ENCODE measurements around the gene USB1.

USB1 gene

DNA sequence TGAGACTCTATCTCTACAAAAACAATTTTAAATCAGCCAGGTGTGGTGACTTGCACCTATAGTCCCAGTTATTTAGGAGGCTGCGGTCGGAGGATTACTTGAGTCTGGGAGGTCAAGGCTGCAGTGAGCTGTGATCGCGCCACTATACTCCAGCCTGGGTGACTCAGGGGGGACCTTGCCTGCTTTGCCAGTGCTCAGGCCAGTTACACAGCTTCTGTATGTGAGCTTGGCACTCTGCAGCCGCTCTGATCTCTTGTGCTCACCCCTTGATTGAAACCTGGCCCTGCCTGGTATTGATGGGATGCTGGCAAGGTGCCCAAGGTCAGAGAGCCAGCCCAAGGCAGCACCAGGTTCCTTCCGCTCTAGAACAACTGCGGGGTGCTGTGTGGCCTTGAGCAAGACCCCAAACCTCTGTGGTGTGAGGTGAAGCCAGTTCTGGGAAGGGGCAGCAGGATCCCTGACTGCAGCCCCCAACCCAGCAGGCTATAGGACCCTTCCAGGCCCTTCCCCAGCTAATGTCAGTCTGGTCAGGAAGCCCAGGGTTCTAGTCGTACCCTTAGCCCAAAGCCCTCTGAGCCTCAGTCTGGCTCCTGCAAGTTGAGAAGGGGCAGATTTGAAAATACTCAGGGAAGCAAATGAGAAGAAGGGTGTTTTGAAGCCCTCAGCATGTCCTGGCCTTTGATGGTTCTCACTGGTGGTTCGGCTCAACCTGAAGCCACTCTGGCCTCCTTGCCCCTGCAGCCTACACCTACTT is 43.2 kb downstream of the USB1 start:
- no peak for DNase-seq (ENCODE audit: low read depth)
- TF ChIP-seq, protein P1, sequence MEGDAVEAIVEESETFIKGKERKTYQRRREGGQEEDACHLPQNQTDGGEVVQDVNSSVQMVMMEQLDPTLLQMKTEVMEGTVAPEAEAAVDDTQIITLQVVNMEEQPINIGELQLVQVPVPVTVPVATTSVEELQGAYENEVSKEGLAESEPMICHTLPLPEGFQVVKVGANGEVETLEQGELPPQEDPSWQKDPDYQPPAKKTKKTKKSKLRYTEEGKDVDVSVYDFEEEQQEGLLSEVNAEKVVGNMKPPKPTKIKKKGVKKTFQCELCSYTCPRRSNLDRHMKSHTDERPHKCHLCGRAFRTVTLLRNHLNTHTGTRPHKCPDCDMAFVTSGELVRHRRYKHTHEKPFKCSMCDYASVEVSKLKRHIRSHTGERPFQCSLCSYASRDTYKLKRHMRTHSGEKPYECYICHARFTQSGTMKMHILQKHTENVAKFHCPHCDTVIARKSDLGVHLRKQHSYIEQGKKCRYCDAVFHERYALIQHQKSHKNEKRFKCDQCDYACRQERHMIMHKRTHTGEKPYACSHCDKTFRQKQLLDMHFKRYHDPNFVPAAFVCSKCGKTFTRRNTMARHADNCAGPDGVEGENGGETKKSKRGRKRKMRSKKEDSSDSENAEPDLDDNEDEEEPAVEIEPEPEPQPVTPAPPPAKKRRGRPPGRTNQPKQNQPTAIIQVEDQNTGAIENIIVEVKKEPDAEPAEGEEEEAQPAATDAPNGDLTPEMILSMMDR (conservative IDR thresholded peaks at IDR 0.05; ENCODE audit: low read depth, low read length) = no peak
- no peak overlapping the region for H3K4me3 ChIP-seq (ENCODE audit: low read depth, low read length)

DNA sequence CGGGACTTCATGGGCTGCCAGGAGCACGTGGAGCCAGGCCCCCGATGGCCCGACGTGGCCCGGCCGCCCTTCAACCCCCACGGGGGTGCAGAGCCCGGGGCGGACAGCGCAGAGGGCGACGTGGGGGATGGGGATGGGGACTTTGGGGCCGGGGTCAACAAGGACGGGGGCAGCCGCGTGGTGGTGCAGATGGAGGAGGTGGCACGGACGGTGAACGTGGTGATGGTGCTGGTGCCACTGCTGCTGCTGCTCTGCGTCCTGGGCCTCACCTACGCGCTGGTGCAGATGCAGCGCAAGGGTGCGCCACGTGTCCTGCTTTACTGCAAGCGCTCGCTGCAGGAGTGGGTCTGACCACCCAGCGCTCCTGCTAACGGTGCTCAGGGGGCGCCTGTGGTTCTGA is 43.9 kb downstream of the USB1 start:
- no peak overlapping the region for H3K4me3 ChIP-seq (ENCODE audit: low read depth, low read length)
- TF ChIP-seq, protein P1 (conservative IDR thresholded peaks at IDR 0.05; ENCODE audit: low read depth, low read length) = no peak
- no peak for DNase-seq (ENCODE audit: low read depth)

DNA sequence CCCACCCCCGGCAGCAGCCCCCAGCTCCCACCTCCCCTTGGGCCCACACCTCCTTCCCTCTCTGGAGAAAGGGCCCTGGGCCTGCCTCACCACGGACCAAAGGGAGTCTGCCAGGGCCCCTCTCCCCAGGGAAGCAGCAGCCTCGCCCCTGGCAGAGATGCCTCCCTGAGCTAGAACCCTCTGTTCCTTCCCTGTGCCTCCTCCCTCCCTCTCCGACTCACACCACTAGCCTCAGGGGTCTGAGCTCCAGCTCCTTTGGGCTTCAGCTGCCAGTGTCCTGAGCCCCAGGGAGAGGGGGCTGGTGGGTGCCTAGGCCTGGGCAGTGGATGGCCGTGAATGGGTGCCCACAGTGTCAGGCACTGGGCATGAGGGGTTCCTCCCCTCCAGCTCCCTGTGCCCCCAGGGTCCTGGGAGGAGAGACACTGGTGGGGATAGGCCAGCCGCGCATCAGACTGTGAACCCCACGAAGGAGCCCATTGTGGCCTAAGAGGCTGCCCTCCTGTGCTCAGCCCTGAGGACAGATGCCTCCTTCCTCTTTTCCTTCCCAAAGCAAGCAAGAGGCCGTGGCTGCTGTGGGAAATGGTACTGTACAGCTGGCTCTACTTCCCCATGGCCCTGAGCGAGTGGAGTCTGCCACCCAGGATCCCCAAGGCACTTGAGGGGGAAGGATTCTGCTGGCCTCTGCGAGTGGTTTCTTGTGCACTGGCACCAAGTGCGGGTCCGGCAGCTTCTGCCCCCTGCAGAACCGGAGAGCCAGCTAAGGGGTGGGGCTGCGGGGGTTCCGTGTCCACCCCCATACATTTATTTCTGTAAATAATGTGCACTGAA is 45.1 kb downstream of the USB1 start:
- TF ChIP-seq, protein P1 (conservative IDR thresholded peaks at IDR 0.05; ENCODE audit: low read depth, low read length) = no peak
- no peak for DNase-seq (ENCODE audit: low read depth)
- no peak overlapping the region for H3K4me3 ChIP-seq (ENCODE audit: low read depth, low read length)

DNA sequence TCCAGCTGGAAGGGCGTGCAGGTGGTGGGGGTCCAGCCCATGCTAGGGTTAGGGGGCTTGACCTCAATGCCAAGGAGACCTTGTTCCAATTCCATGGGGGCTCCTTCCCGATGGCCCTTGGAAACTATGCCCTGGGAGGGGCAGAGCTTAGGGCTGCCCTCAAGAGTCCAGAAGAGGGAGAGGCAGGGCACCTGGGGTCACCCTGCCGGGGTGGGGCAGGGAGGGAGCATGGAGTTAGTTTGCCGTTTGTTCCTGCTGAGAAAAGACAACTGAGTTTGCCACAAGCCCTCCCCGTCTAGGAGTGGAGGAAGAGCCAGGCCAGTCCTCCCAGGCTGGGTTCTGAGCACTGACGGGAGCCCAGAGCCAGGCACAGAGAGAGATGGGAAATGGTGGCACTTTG is 45.7 kb downstream of the USB1 start:
- no peak for DNase-seq (ENCODE audit: low read depth)
- TF ChIP-seq, protein P1 (conservative IDR thresholded peaks at IDR 0.05; ENCODE audit: low read depth, low read length) = no peak
- no peak overlapping the region for H3K4me3 ChIP-seq (ENCODE audit: low read depth, low read length)

DNA sequence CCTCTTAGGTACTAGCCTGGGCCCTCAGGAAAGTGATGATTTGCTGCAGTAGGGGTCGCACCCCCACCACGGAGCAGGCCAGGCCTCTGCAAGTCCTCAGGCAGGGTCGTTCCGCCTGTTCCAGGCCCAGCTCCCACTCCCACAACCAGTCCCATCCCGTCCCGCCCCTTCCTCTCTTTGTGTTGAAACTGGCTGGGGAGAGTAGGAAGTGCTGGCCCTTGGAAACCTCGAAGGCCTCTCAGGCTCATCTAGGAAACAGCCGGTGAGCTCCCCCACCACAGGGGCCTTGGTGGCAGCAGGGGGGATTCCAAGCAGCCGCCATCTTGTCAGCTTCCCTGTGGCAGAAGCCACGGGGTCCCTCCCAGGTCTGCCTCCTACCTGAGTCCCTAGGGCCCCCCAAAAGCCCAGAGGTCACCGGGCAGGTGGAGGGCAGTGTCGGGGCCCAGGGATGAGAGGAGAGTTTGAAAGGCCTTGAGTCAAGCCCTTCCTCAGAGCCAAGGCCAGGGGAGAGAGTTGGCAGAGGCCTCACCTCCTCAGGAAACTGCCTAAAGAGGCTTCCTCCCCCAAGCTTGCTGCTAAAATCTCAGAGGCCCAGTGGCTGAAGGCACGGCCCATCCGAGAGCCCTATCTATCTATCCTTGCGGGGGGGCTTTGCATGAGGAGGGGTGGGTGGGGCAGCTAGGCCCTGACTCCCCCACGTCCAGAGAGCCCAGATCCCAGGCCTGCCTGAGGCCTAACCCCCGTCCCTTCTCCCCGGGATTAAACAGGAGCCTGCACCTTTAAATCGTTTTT is 46.5 kb downstream of the USB1 start:
- no peak for DNase-seq (ENCODE audit: low read depth)
- TF ChIP-seq, protein P1 (conservative IDR thresholded peaks at IDR 0.05; ENCODE audit: low read depth, low read length) = no peak
- no peak overlapping the region for H3K4me3 ChIP-seq (ENCODE audit: low read depth, low read length)

DNA sequence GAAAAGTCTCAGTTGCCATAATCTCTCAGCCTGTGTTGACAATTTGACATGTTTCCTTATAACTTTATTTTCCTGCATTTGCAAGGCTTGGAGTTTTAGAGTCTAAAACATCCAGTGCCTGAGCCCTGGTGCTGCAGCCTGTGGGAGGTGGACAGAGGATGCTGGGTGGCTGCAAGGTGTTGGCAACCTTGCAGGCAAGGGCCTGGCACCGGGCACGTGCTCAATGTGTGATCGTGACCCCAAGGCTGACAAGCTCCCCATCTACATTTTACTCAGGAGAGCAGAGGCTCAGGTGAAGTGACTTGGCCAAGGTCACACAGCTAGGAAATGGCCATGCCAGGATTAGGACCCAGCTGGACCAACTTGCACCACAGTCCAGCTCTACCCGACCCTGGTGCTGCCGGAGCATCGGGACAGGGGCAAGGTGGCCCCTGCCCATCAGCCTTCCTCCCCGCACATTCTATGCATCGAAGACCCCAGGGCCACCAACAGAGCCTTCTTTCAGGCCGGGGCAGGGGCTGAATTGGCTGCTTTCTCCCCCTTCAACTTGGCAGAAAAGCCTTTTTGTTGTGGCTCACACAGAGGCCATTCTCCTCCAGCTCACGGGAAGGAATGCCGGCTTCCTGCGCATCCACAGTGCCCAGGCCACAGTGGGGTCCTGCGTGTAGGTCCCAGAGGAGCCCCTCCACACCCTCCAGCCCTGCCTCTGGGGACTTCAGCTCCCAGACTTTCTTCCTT is 47.5 kb downstream of the USB1 start:
- TF ChIP-seq, protein P1 (conservative IDR thresholded peaks at IDR 0.05; ENCODE audit: low read depth, low read length) = no peak
- DNase-seq (ENCODE audit: low read depth) = no peak
- no peak overlapping the region for H3K4me3 ChIP-seq (ENCODE audit: low read depth, low read length)

Measured in choroid plexus epithelial cell (primary cell).